Thyroid gland (tissue), 4 donors: Measurements from ENCODE around the gene MAP3K5. TPM values are rescaled to one million over a fixed set of nuclear protein-coding genes. Genes with fewer than 3 reads are reported as not detected.
A peak's percentile ranks its signal among the peaks of the same experiment; 100 is the strongest.
"Not testable (repeated sequence)": the region's sequence is repeated elsewhere in the genome, so short reads cannot be mapped to it uniquely, and the experiment has no call there.

Experiments
- DNase-seq, 2 donors: peaks; one replicate each; pipeline ENCODE4 v3.0.0-alpha.2; 2019
- H3K27ac ChIP-seq, 3 donors: fragments of 200-600 bp; sonication (generic); 1 replicate in 2 of 3; 2 replicates in 1 of 3; pipeline ENCODE4 v1.5.1; 2016 to 2019; ENCODE audit warnings: mild to moderate bottlenecking in 1 of 3, moderate library complexity in 1 of 3
- H3K27me3 ChIP-seq: fragments of 200-600 bp; sonication (generic); one replicate; pipeline ENCODE4 v1.5.1; 2019
- H3K36me3 ChIP-seq, 2 donors: fragments of 200-600 bp; sonication (generic); one replicate each; pipeline ENCODE4 v1.5.1; 2016 to 2019
- H3K4me1 ChIP-seq, 2 donors: fragments of 200-600 bp; sonication (generic); one replicate each; pipeline ENCODE4 v1.5.1; 2017 to 2019
- H3K4me3 ChIP-seq, 3 donors: fragments of 200-600 bp; sonication (generic); replicated peaks in 1 of 3; 1 replicate in 2 of 3; 2 replicates in 1 of 3; pipeline ENCODE4 v1.5.1; 2016; ENCODE audit warnings: mild to moderate bottlenecking in 1 of 3
- H3K9me3 ChIP-seq: fragments of 200-600 bp; sonication (generic); one replicate; pipeline ENCODE4 v1.5.1; 2017
- CTCF ChIP-seq, 6 experiments: fragments of 200-600 bp in 3 of 6; fragments of 450-650 bp in 3 of 6; sonication (generic) in 3 of 6; IDR thresholded peaks; one replicate each; pipeline ENCODE4 v1.5.1; 2016 to 2019; ENCODE audit warnings: antibody characterized with exemption in 6 of 6, mild to moderate bottlenecking in 2 of 6, inconsistent platforms in 1 of 6, moderate library complexity in 1 of 6
- POLR2A ChIP-seq, 2 donors: fragments of 450-650 bp; IDR thresholded peaks; one replicate each; pipeline ENCODE4 v1.6.1; 2017; ENCODE audit warnings: antibody characterized with exemption in 2 of 2, mild to moderate bottlenecking in 2 of 2, moderate library complexity in 1 of 2
- WGBS, 2 donors: methylation state at CpG; one replicate each; pipeline ENCODE4 v1.1.5; 2017; 5-methylcytosine and 5-hydroxymethylcytosine counted together
- intact Hi-C: fragments of 100-400 bp; cut with DNase I; formaldehyde crosslinking; loops from one replicate; pipeline ENCODE4 v1.15.1; 2023
- total RNA-seq, 4 donors: library from RNA; depleted of rRNA; stranded (reverse); fragments of >200 nt; gene quantifications; one replicate each; pipeline ENCODE4 v1.2.3, GENCODE V29; 2016

MAP3K5 gene
- total RNA-seq, 4 donors from 2014 or later: 28.1 to 68.0 (median 46.5) TPM

GRCh38 chr6:136716917-136717715, 75.2 kb downstream of the MAP3K5 start:
- no peaks in the 10 kb centered on the region for H3K27me3 ChIP-seq
- WGBS, 2 donors: 57 to 58% methylated on average over 4 of the region's 4 CpGs
- DNase-seq: no peak
- peak overlapping the region; percentile 2 to 66 (median 54) for H3K27ac ChIP-seq
- TF ChIP-seq POLR2A (IDR thresholded peaks at IDR 0.05) (no peak), CTCF (IDR thresholded peaks at IDR 0.05) (no peak)
- intact Hi-C loops: no loop called here
- no peaks in the 10 kb centered on the region for H3K36me3 ChIP-seq
- H3K4me3 ChIP-seq: no peak overlapping the region
- H3K4me1 ChIP-seq: peaks cover 8 to 40% of the 10 kb centered on the region in 2 donors
- H3K9me3 ChIP-seq: no peaks in the 10 kb centered on the region

GRCh38 chr6:136712642-136713041, 79.6 kb downstream of the MAP3K5 start:
- H3K27ac ChIP-seq, intact Hi-C loops, H3K36me3 ChIP-seq, DNase-seq, H3K9me3 ChIP-seq, H3K4me3 ChIP-seq, H3K27me3 ChIP-seq: not testable (repeated sequence)
- H3K4me1 ChIP-seq: peaks cover 0 to 23% of the 10 kb centered on the region in 2 donors
- 83 to 91% methylated on average over 4 of the region's 4 CpGs for WGBS, 2 donors

GRCh38 chr6:136711644-136712043, 80.6 kb downstream of the MAP3K5 start:
- no peak for DNase-seq
- TF ChIP-seq POLR2A (IDR thresholded peaks at IDR 0.05) (no peak), CTCF (IDR thresholded peaks at IDR 0.05) (no peak)
- H3K36me3 ChIP-seq: no peaks in the 10 kb centered on the region
- intact Hi-C loops: no loop called here
- H3K4me3 ChIP-seq: no peak overlapping the region
- H3K27me3 ChIP-seq: no peaks in the 10 kb centered on the region
- H3K9me3 ChIP-seq: no peaks in the 10 kb centered on the region
- no peak overlapping the region for H3K27ac ChIP-seq
- H3K4me1 ChIP-seq: peaks cover 0 to 13% of the 10 kb centered on the region in 2 donors
- 93 to 96% methylated on average over 2 of the region's 2 CpGs for WGBS, 2 donors

- Histone ChIP-seq H3K4me1 (peaks cover 0 to 6% of the 10 kb centered on the region in 2 donors), H3K4me3 (no peak overlapping the region), H3K27ac (no peak overlapping the region), H3K36me3 (no peaks in the 10 kb centered on the region), H3K9me3 (no peaks in the 10 kb centered on the region), H3K27me3 (no peaks in the 10 kb centered on the region)
- WGBS, 2 donors: 87 to 89% methylated on average over 7 of the region's 7 CpGs
- DNase-seq: no peak
- intact Hi-C loops: no loop called here
- TF ChIP-seq POLR2A (IDR thresholded peaks at IDR 0.05) (no peak), CTCF (IDR thresholded peaks at IDR 0.05) (no peak)
Observed at GRCh38 chr6:136710877-136711552, 81.3 kb downstream of the MAP3K5 start.

GRCh38 chr6:136709429-136709828, 82.8 kb downstream of the MAP3K5 start:
- no peak for TF ChIP-seq POLR2A (IDR thresholded peaks at IDR 0.05)
- no peak for TF ChIP-seq CTCF (IDR thresholded peaks at IDR 0.05)
- H3K4me3 ChIP-seq: no peak overlapping the region
- intact Hi-C loops: no loop called here
- H3K36me3 ChIP-seq: no peaks in the 10 kb centered on the region
- H3K27me3 ChIP-seq: no peaks in the 10 kb centered on the region
- no peaks in the 10 kb centered on the region for H3K9me3 ChIP-seq
- DNase-seq: no peak
- no peak overlapping the region for H3K27ac ChIP-seq
- peaks cover 0 to 6% of the 10 kb centered on the region in 2 donors for H3K4me1 ChIP-seq
